Stimulated activated naive CD8-positive, alpha-beta T cell treated with anti-CD3 and anti-CD28 coated beads, Interleukin-15, amount 100 ng/mL, for 72 hours (primary cell): ENCODE results near the gene HERC3.
A peak's percentile ranks its signal among the peaks of the same experiment; 100 is the strongest.

Experiments used
- ATAC-seq: fragments of 150-1000 bp; cut with Tn5 transposase; 2 replicates; pipeline ENCODE4 v1.10.0; 2021; ENCODE audit warnings: mild to moderate bottlenecking, moderate library complexity
- DNase-seq, 2 donors: peaks; one replicate each; pipeline ENCODE4 v3.0.0; 2021 to 2022
- H3K27ac Mint-ChIP-seq, 2 donors: one replicate each; pipeline ENCODE4 v1.8.0; 2022; ENCODE audit warnings: mild to moderate bottlenecking in 2 of 2, mixed read lengths in 2 of 2, moderate library complexity in 2 of 2
- H3K27me3 Mint-ChIP-seq: one replicate; pipeline ENCODE4 v1.8.0; 2022; ENCODE audit warnings: mixed read lengths
- H3K4me1 Mint-ChIP-seq: one replicate; pipeline ENCODE4 v1.8.0; 2022; ENCODE audit warnings: mild to moderate bottlenecking, mixed read lengths
- H3K4me3 Mint-ChIP-seq, 2 donors: one replicate each; pipeline ENCODE4 v1.8.0; 2022; ENCODE audit warnings: mild to moderate bottlenecking in 2 of 2, mixed read lengths in 2 of 2, moderate library complexity in 1 of 2
- H3K9me3 Mint-ChIP-seq, 2 donors: one replicate each; pipeline ENCODE4 v1.8.0; 2022; ENCODE audit warnings: mixed read lengths in 2 of 2

HERC3 gene

DNA sequence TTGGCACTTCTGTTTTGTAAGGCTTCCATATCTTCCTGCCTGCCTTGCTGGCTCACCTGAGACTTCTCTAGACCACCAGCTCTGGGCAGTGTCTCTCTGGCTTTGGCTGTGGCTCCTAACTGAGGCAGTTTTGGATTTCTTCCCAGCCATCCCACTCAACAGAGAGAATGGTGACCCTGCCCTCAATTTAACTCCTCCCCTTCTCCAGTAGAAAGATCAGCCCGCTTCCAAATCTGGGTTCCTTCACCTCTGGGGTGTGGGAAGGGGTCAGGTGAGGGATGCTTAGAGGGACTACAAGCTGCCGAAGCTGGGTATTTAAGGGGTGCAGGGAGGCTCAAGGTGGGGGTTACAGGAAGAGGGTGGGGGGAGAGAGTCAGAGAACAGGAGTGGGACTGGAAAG, 81.6 kb downstream of the HERC3 start:
- no peak overlapping the region for H3K27ac Mint-ChIP-seq
- H3K27me3 Mint-ChIP-seq = no peaks in the 10 kb centered on the region
- H3K4me1 Mint-ChIP-seq = peaks cover 17% of the 10 kb centered on the region
- DNase-seq = no peak
- no peak overlapping the region for H3K4me3 Mint-ChIP-seq
- no peak for ATAC-seq
- no peaks in the 10 kb centered on the region for H3K9me3 Mint-ChIP-seq

DNA sequence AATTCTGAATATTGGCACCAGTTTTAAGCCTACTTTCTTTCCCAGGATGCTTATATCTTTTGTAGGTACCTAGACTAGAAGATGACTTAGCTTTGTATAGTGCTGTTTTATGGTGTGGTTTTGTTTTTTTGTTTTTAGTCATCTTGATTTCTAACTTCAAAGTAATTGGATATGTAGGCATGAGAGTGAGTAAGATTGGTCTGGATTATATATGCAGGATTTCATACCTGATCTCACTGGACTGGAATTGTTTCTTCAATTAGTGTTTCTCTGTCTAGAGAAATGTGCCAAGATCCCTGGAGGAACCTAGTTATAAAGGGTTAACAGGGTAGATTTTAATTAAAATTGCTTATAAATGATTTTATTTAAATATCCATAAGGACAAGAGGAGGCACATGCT, 82.3 kb downstream of the HERC3 start:
- no peaks in the 10 kb centered on the region for H3K9me3 Mint-ChIP-seq
- H3K27ac Mint-ChIP-seq = no peak overlapping the region
- H3K27me3 Mint-ChIP-seq = no peaks in the 10 kb centered on the region
- peaks cover 17% of the 10 kb centered on the region for H3K4me1 Mint-ChIP-seq
- DNase-seq = no peak
- peak; percentile 75 for ATAC-seq
- H3K4me3 Mint-ChIP-seq = no peak overlapping the region

GRCh38 chr4:88674979-88675378, 82.7 kb downstream of the HERC3 start:
- ATAC-seq (no peak), DNase-seq (no peak)
- Mint-ChIP-seq H3K27me3 (no peaks in the 10 kb centered on the region), H3K27ac (no peak overlapping the region), H3K9me3 (no peaks in the 10 kb centered on the region), H3K4me3 (no peak overlapping the region), H3K4me1 (peaks cover 17% of the 10 kb centered on the region)

- Mint-ChIP-seq H3K27me3 (no peaks in the 10 kb centered on the region), H3K4me1 (peaks cover 17% of the 10 kb centered on the region), H3K9me3 (no peaks in the 10 kb centered on the region), H3K4me3 (no peak overlapping the region), H3K27ac (no peak overlapping the region)
- ATAC-seq = no peak
- DNase-seq = no peak
Observed at GRCh38 chr4:88675543-88675942, 83.3 kb downstream of the HERC3 start.

DNA sequence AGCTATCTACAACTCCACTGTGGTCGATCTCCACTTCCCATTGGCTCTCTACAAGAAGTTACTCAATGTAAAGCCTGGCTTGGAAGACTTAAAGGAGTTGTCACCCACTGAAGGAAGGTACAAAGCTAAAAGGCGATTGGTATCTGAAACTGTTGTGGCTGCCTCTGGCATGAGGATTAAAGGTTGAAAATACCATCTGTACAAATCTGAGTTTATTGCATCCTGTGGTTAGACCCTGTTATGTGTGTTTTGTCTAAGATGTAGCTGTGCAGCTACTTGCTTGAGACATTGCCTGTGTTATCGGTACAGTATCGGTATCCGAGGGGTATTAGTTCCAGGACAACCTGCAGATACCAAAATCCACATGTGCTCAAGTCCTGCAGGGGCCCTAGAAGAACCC, 88.9 kb downstream of the HERC3 start:
- Mint-ChIP-seq H3K9me3 (no peaks in the 10 kb centered on the region), H3K4me1 (peaks cover 7% of the 10 kb centered on the region), H3K27me3 (no peaks in the 10 kb centered on the region), H3K4me3 (no peak overlapping the region), H3K27ac (no peak overlapping the region)
- DNase-seq (no peak), ATAC-seq (no peak)

- Mint-ChIP-seq H3K4me3 (no peak overlapping the region), H3K27me3 (no peaks in the 10 kb centered on the region), H3K4me1 (no peaks in the 10 kb centered on the region), H3K27ac (no peak overlapping the region), H3K9me3 (no peaks in the 10 kb centered on the region)
- DNase-seq (no peak), ATAC-seq (no peak)
Observed at GRCh38 chr4:88690355-88690754, 98.1 kb downstream of the HERC3 start.

- Mint-ChIP-seq H3K9me3 (peaks cover 0 to 6% of the 10 kb centered on the region in 2 donors), H3K27me3 (no peaks in the 10 kb centered on the region), H3K27ac (no peak overlapping the region), H3K4me1 (peaks cover 12% of the 10 kb centered on the region), H3K4me3 (no peak overlapping the region)
- ATAC-seq (no peak), DNase-seq (no peak)
Observed at GRCh38 chr4:88693792-88694191, 101.5 kb downstream of the HERC3 start.

- Mint-ChIP-seq H3K4me1 (peaks cover 18% of the 10 kb centered on the region), H3K4me3 (peak overlapping the region; percentile 81 to 91), H3K9me3 (peaks cover 0 to 6% of the 10 kb centered on the region in 2 donors), H3K27ac (peak overlapping the region in 1 of 2 donors; percentile 86), H3K27me3 (no peaks in the 10 kb centered on the region)
- DNase-seq = no peak
- no peak for ATAC-seq
Observed at GRCh38 chr4:88696630-88697029, 104.3 kb downstream of the HERC3 start.

DNA sequence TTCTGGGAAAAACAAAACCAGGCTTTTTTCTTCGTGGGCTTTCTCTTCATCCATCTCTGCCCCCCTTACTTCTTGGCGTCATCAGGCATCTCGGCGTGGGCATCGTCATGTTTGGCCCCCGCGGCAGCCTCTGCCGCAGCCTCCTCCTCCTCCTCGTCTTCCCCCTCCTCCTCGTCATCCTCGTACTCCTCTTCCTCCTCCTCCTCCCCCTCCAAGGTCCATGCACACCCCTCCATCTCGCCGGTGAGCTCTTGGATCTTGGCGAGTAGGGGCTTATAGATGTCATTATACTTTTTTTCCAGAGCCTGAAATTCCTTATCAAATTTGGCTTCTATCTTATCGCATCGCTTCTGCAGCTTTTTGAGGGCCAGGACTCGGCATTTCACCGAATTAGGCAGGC, 104.9 kb downstream of the HERC3 start:
- H3K4me3 Mint-ChIP-seq = peak overlapping the region; percentile 81 to 91
- H3K4me1 Mint-ChIP-seq = peaks cover 18% of the 10 kb centered on the region
- H3K27me3 Mint-ChIP-seq = no peaks in the 10 kb centered on the region
- ATAC-seq = peak; percentile 50
- peak overlapping the region; percentile 86 to 96 for H3K27ac Mint-ChIP-seq
- DNase-seq = no peak
- H3K9me3 Mint-ChIP-seq = peaks cover 0 to 6% of the 10 kb centered on the region in 2 donors

DNA sequence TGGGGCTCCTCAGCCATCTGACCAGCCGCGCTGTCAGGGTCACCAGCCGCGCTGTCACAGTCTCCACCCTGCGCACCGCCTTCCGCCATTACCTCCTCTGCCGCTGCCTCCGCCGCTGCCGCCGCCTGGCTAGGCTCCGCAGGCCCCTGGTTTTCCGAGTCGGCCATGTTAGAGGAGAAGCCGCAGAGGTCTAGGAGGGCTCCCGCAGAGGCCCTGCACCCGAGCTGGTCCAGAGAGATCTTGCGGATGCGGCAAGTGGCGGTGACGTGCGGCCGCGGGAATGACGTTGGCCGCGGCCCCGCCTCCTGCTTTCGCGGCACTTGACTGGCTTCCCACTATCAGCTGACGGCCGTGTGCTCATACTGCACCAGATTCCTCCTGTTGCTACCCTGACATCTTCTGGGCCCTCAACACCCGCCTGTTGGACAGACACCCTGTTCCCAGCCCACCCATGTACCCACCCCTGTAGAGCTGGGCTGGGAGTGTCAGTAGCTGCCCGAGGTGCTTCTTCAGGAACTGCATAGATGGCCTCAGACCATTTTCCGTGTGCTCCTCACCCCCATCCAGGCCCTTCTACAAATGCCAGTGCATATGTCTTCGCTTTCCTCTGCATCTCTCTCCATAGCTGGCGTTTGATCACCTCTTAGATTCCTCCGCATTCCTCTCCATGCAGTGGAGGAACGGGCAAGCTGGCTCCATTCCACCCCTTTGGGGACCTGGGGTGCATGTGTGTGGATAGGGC, 105.5 kb downstream of the HERC3 start, which contains the start of gene NAP1L5:
Gene NAP1L5 (minus strand): TSS at position 242 of the 742 bp plus-strand sequence. CDS start 75 bp downstream, at position 167.
- H3K27me3 Mint-ChIP-seq = no peaks in the 10 kb centered on the region
- H3K27ac Mint-ChIP-seq = peak within 1 kb of the TSS; percentile 86 to 96
- H3K9me3 Mint-ChIP-seq = peaks cover 0 to 6% of the 10 kb centered on the region in 2 donors
- H3K4me3 Mint-ChIP-seq = peak within 1 kb of the TSS; percentile 81 to 91
- peaks cover 18% of the 10 kb centered on the region for H3K4me1 Mint-ChIP-seq
- ATAC-seq (peak; percentile 95), DNase-seq (peak; percentile 52 to 74)

- peaks cover 0 to 6% of the 10 kb centered on the region in 2 donors for H3K9me3 Mint-ChIP-seq
Observed at GRCh38 chr4:88698519-88698918, 106.2 kb downstream of the HERC3 start.

DNA sequence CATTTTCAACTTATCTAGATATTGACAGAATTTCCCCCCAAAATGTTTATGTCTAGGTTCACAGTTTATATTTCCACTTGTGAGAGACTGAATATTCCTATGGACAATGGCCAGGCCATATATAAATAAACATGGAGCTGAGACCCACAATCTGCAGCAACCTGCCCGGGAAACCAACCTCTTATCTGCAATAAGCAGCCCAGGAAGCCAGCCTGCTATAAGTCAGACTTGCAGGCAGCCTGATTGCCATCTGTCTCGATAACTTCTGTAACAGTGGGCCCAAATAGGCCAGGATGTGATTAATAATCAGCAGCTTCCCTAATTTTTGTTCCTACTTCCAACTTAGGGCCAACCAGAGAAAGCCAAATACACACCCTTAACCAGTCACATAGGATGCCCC, 110.5 kb downstream of the HERC3 start:
- ATAC-seq (no peak), DNase-seq (no peak)
- Mint-ChIP-seq H3K4me1 (peaks cover 25% of the 10 kb centered on the region), H3K4me3 (no peak overlapping the region), H3K9me3 (peaks cover 0 to 6% of the 10 kb centered on the region in 2 donors), H3K27ac (no peak overlapping the region), H3K27me3 (no peaks in the 10 kb centered on the region)

More at GRCh38 chr4:88698519-88698918, 106.2 kb downstream of the HERC3 start:
- DNase-seq = no peak
- Mint-ChIP-seq H3K4me3 (no peak overlapping the region), H3K27me3 (no peaks in the 10 kb centered on the region), H3K27ac (no peak overlapping the region), H3K4me1 (peaks cover 23% of the 10 kb centered on the region)
- no peak for ATAC-seq

- DNase-seq = no peak
- Mint-ChIP-seq H3K4me1 (peaks cover 14% of the 10 kb centered on the region), H3K27ac (peak overlapping the region in 1 of 2 donors; percentile 49), H3K27me3 (no peaks in the 10 kb centered on the region), H3K9me3 (no peaks in the 10 kb centered on the region), H3K4me3 (no peak overlapping the region)
- ATAC-seq = peak; percentile 71
Observed at GRCh38 chr4:88705223-88705622, 112.9 kb downstream of the HERC3 start.

GRCh38 chr4:88705805-88706492, 113.7 kb downstream of the HERC3 start:
- Mint-ChIP-seq H3K4me3 (no peak overlapping the region), H3K9me3 (no peaks in the 10 kb centered on the region), H3K27me3 (no peaks in the 10 kb centered on the region), H3K4me1 (peaks cover 14% of the 10 kb centered on the region), H3K27ac (no peak overlapping the region)
- DNase-seq = no peak
- ATAC-seq = no peak

DNA sequence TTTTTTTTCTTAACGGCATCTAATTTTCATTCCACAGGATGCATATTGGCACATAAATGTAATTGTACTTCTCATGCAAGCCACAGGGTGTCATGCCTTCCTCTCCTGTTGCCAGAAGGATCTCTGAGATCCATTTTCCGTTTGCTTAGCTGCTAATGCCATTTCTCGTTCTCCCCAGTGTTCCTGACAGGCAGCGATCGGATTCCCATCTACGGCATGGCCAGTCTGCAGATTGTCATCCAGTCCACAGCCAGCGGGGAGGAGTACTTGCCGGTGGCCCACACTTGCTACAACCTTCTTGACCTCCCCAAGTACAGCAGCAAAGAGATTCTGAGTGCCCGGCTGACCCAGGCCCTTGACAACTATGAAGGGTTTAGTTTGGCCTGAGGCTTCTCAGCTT, 114.3 kb downstream of the HERC3 start:
- Mint-ChIP-seq H3K4me3 (no peak overlapping the region), H3K27ac (no peak overlapping the region), H3K9me3 (peaks cover 0 to under 1% of the 10 kb centered on the region in 2 donors), H3K27me3 (no peaks in the 10 kb centered on the region), H3K4me1 (peaks cover 14% of the 10 kb centered on the region)
- DNase-seq (no peak), ATAC-seq (no peak)

- Mint-ChIP-seq H3K4me1 (peaks cover 9% of the 10 kb centered on the region), H3K27me3 (no peaks in the 10 kb centered on the region), H3K4me3 (no peak overlapping the region), H3K27ac (no peak overlapping the region), H3K9me3 (peaks cover 4 to 6% of the 10 kb centered on the region in 2 donors)
- DNase-seq (no peak), ATAC-seq (peak; percentile 54)
Observed at GRCh38 chr4:88709989-88710388, 117.7 kb downstream of the HERC3 start.
